Measurements from ENCODE around the gene IRX2.

DNA sequence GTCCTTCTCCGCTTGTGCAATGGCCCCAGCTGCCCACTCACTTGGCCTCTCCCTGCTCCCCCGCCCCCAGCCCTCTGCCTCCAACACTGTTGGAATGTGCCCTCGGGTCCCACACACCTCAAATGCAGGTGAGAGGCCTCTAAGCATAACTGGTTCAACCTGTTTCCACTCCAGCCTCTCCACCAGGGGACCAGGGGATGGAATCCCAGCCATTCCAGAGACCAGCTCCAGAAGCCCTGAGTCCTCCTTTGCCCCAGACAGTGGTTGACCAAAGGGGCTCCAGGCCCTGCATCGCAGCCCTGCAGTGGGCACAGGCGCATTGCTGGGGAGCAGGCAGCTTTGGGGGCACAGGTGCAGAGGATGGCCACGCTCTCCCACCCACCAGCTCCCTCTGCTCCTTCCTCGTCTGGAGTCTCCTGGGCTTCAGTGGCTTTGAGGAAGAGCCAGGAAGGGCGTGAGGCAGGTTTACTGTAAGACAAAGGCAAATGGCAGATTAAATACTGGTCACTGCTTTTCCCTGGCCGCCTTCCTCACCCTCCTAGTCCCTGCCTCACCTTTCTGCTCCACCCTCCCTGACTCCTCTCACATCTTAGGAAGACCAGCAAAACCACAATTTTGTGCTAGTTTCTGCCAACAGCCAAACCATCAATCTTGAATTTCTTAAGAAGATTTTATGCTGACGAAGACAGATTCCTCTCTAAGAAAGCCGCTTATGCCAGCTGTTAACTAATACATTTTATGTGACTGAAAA lies 29.1 kb upstream of the IRX2 start:
- no peak for TF ChIP-seq EZH2 (IDR thresholded peaks at IDR 0.05; ENCODE audit: borderline replicate concordance, insufficient read depth, low read length, poor library complexity, severe bottlenecking)
- TF ChIP-seq, protein P1, sequence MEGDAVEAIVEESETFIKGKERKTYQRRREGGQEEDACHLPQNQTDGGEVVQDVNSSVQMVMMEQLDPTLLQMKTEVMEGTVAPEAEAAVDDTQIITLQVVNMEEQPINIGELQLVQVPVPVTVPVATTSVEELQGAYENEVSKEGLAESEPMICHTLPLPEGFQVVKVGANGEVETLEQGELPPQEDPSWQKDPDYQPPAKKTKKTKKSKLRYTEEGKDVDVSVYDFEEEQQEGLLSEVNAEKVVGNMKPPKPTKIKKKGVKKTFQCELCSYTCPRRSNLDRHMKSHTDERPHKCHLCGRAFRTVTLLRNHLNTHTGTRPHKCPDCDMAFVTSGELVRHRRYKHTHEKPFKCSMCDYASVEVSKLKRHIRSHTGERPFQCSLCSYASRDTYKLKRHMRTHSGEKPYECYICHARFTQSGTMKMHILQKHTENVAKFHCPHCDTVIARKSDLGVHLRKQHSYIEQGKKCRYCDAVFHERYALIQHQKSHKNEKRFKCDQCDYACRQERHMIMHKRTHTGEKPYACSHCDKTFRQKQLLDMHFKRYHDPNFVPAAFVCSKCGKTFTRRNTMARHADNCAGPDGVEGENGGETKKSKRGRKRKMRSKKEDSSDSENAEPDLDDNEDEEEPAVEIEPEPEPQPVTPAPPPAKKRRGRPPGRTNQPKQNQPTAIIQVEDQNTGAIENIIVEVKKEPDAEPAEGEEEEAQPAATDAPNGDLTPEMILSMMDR (IDR thresholded peaks at IDR 0.05; ENCODE audit: poor library complexity, severe bottlenecking): no peak

All from neural cell (in vitro differentiated cells).